GM18909 (cell line): Measurements from ENCODE around the gene CLEC16A.

Experiments used
- ATAC-seq: cut with Tn5 transposase; IDR thresholded peaks from one replicate; pipeline ENCODE4 v1.9.1; 2021; ENCODE audit warnings: mild to moderate bottlenecking; ENCODE audit not compliant: unreplicated experiment, poor library complexity

CLEC16A gene

GRCh38 chr16:11127610-11128195, 183.3 kb downstream of the CLEC16A start:
- no peak for ATAC-seq

- ATAC-seq, result no peak
These were observed 184.1 kb downstream of the CLEC16A start for GRCh38 chr16:11128211-11129141.

DNA sequence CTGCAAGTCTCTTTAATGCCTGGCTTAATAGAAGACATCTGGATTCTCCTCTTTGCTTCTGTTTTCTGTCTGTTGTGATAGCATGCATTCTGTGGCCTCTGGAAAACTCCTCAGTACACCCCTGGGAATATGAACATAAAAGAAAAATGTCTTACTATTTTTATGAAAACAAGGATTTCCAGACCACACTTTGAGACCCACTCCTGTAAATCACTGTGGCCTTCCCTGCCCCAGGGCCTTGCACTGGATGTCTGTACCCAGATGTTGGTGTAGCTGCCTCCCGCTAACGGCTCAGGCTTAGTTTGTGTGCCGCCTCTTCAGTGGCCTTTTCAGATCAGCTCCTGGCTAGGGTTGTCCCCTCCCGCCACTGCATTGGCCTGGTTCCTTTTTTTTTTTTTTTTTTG, 185.0 kb downstream of the CLEC16A start:
- no peak for ATAC-seq

DNA sequence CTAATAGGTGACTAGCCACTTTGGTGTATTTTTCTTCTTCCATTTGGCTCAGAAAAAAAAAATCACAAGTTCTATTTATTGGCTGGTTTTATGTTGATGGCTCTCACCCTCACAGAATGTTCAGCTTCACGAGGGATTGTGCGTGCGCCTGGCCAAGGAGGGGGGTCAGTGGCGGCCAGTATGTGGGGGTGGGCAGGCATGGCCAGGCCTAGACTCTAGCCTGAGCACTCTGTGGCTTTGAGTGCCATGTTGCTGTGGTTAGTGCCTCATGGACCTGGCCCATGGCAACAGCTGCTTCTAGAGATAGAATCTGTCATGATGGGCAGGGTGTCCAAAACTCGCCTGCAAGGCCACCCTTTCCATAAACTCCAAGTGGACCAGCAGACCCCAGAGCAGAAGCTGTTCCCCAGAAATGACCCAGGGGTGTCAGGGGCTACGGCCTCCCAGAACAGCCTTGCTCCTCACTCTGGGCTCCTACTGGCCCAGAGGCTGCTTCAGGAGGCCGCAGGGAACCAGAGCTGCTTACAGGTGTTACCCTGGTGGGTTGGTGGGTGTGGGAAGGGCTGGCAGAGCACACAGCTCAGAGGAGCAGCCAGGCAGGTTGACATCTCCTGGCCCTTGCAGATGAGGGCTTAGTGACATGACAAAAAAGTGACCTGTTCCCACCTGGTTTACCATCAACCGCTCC, 186.8 kb downstream of the CLEC16A start:
- ATAC-seq, result no peak

DNA sequence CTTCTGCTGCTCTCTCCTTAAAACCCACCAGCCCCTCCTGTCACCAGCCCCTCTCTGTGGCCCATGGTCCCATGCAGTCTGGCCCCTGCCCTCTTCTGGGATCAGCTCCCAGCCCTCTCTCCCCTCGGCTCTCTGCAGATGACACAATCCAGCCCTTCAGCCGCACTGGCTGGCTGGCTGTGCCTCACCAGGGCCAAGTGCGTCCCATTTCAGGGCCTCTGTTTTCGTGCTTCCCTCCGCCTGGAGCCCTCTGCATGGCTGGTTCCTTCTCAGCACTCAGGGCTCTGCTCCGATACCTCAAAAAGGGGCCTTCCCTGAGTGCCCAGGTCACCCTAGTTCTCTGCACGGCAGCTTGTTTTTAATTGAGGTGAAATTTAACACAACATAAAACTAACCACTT, 187.3 kb downstream of the CLEC16A start:
- no peak for ATAC-seq

GRCh38 chr16:11133344-11133943, 189.1 kb downstream of the CLEC16A start:
- no peak for ATAC-seq

DNA sequence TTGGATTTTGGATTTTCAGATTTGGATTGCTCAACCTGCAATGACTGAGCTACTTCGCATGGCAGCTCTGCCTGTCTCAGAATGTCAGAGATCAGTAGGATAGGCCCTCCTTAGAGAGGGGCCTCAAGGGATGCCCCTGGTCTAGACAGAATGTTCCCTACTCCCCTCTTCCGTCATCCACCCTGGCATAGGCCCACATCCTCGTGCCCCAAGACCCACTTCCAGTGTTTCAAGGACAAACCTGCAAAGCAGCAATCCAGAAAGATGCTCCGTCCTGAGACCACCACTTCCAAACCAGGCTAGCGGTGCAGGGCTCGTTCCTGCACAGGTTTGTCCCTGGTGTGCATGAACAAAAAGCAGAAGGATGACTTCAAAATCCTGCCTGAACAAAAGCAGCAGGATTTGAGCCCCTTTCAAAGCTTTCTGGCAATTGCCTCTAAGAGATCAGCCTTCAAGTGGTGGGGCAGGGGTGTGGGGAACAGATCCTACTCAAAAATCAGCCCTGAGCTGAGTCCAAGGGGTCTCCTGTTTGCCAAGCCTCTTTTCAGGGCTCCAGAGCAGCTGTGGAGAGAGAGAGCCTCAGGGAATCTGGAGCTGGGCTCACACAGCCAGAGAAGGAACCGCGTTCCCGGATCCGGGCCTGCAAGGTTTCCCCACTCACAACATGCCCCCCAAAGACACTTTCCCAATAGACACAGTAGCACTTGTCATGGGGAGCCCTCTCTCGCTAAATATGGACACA, 190.5 kb downstream of the CLEC16A start:
- ATAC-seq, result no peak

DNA sequence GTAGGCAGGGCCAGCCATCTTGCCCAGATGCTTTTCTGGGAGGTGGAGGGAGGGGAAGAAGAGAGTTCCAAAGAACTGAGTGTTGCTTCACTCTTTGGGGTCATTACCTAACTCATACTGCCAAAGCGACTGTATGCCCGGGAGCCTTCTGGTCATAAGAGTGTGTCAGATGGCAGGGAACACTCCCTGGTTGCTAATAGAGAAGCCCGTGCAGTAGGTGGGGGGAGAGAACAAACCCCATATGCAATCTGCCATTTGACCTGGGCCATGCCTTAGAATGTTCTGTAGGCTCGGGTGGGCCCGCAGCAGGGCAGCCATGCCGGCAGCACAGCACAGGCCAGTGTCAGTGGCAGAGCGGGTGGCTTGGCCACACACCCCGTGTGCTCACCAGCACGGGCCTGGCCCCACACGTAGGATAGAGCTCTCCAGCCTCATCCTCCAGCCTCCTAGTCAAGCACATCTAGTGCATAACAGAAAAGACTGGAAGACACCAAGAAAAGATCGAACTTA, 191.2 kb downstream of the CLEC16A start:
- no peak for ATAC-seq

DNA sequence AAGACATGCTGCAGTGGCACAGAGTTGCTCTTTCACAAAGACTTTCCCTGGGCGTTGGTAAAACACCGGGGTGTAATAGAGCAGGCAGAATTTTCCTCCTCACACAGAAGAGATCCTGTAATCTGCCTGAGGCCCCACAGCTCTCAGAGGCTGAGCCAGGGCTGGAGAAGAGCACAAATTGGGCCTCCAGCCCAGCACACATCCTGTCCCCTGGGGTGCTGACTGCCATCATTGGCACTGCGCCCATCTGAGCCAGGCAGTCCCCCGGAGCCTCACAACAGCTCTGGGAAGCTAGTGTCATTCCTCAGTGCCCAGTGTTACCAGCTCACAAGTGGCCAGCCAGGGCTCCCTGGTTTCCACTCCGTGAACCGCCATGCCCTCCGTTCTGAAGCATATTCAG, 192.2 kb downstream of the CLEC16A start:
- no peak for ATAC-seq

GRCh38 chr16:11138022-11138768, 193.8 kb downstream of the CLEC16A start:
- no peak for ATAC-seq

- ATAC-seq, result no peak
These were observed 194.5 kb downstream of the CLEC16A start for GRCh38 chr16:11138769-11139325.

DNA sequence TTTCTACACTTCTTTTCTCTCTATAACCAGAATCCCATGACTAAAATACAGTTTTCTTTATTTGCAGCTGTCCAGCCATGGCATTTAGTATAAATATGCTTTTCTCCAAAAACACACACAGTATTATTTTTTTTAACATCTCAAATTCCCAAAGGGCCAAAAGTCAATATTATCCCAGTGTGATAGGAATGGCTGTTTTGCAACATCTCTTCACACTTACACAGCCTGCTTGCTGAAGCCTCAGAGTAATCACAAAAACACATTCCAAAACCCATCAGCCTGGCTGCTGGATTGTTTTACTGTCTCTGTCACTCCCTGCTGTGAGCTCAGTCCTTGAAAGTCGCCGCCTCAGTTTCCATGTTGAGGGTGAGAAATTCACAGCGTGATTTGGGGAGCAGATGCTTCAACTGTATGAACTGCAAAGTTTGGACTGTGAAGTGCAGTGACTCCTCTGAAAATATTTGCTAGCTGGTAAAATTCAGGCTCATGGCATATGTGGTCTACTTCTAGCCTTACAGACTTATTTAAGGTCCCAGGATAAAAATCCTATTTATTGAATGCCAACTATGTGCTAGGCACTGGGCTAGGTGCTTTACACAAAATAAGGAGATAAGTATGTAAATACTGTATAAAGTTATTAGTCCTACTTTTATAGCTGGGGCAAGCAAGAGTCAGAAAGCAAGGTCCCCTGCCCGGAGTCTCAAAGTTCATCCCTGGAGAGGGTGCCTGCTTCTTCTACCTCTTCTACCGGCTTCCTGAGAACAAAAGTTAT, 195.1 kb downstream of the CLEC16A start:
- ATAC-seq, result no peak

GRCh38 chr16:11140098-11140375, 195.7 kb downstream of the CLEC16A start:
- no peak for ATAC-seq

DNA sequence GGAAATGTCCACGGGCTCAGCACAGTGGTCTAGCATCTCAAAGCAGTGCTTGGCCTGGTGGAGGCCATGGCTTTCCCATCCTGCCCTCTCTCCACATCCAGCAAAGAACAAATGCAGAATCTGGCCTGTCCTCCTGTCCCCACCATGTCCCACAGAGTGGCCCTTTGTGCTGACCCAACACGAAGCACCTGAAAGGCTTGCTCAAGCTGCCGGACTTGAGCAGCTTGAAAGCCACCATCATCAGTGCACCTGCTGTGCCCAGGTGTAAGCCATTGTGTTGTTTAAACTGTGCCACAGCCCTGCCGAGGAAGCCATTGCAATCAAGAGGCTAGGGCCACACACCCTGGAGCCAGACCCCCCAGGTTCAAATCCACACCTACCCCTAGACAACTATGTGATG, 196.1 kb downstream of the CLEC16A start:
- no peak for ATAC-seq

GRCh38 chr16:11140867-11141266, 196.5 kb downstream of the CLEC16A start:
- ATAC-seq, result no peak

DNA sequence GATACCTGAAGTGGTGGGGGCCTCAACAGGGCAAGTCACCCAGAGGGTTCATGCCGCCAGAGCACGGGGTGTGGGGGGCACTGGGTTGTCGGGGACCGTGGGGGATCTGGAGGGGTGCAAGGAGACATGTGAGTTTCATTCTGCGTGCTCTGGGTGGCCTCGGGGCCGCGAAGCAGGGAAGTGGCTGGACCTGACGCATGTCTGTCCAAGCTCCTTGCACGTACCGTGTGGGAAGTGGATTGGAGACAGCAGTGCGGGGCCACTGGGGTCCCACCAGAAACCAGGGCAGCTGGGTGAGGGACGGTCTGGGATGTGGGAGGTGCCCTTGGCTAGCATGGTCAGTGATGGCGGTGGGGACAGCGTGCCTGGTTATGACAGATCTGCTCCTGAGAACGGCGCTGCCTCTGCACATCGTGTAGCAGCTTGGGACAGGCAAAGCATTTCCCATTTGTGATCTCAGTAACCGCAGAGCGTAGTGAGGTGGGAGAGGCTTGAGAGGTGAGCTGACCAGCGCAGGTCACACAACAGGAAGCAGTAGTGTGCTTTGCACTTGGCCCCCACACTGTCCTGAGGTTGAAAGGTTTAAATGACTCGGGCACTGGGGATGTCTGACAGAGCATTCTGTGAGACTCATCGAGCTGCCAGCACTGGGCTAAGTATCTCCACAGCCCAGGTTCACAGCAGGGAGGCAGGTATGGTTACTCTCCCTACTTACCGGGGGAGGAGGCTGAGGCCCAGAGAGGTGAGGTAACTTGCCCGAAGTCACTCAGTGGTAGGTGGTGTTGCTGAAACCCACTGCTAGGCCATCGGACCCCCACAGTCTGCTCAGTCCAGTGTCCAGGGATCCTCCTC, 197.3 kb downstream of the CLEC16A start:
- ATAC-seq, result no peak

DNA sequence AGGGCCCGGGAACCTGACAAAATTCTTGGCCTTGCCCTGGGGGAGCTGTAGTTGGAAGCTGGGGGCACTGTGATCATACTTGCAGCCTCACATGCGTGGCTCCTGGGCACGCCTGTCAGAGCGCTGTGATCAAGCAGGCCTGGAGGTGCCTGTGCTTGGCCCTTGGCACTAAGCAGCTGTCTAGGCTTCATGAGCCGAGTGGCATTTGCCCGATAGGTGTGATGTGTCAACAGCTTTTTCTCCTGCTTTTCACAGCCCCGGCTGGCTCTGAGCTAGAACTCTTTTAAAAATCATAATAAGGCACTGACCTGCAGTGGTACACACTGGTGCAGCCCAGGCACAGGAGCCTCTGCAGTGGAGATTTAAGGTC, 197.9 kb downstream of the CLEC16A start:
- no peak for ATAC-seq

DNA sequence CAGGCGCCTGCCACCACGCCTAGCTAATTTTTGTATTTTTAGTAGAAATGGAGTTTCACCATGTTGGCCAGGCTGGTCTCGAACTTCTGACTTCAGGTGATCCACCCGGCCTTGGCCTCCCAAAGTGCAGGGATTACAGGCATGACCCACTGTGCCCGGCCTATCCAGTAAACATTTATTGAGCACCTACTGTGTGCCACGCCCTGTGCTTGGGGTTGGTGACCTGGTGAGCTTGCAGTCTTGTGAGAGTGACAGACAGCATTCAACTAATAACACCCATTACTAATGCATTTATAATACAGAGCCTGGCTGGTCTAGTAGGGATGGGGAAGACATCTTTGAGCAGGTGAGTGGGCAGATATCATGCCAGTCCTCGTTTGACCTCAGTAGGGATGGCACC, 198.6 kb downstream of the CLEC16A start:
- ATAC-seq, result no peak
